Measurements from ENCODE around the gene PCSK6.

PCSK6 gene

GRCh38 chr15:101317336-101317872, 172.1 kb downstream of the PCSK6 start:
- H3K27me3 ChIP-seq (ENCODE audit: control insufficient read depth, insufficient read depth, low read length): peaks cover 8% of the 10 kb centered on the region
- H3K36me3 ChIP-seq (ENCODE audit: control insufficient read depth, low read depth, low read length): no peaks in the 10 kb centered on the region

GRCh38 chr15:101316529-101316928, 173.0 kb downstream of the PCSK6 start:
- H3K27me3 ChIP-seq (ENCODE audit: control insufficient read depth, insufficient read depth, low read length): peaks cover 8% of the 10 kb centered on the region
- H3K36me3 ChIP-seq (ENCODE audit: control insufficient read depth, low read depth, low read length): no peaks in the 10 kb centered on the region
- no peaks in the 10 kb centered on the region for H3K4me1 ChIP-seq (ENCODE audit: control insufficient read depth, low read depth, low read length)
- no peak overlapping the region for H3K9ac ChIP-seq (ENCODE audit: low read length)
- no peak overlapping the region for H3K27ac ChIP-seq (ENCODE audit: low read length)
- no peak overlapping the region for H3K4me3 ChIP-seq (ENCODE audit: low read length)
- H3K9me3 ChIP-seq (ENCODE audit: control insufficient read depth, low read depth, low read length): no peaks in the 10 kb centered on the region

More at GRCh38 chr15:101317336-101317872, 172.1 kb downstream of the PCSK6 start:
- H3K27ac ChIP-seq (ENCODE audit: low read length): no peak overlapping the region
- no peaks in the 10 kb centered on the region for H3K4me1 ChIP-seq (ENCODE audit: control insufficient read depth, low read depth, low read length)
- no peaks in the 10 kb centered on the region for H3K9me3 ChIP-seq (ENCODE audit: control insufficient read depth, low read depth, low read length)
- H3K9ac ChIP-seq (ENCODE audit: low read length): no peak overlapping the region
- no peak overlapping the region for H3K4me3 ChIP-seq (ENCODE audit: low read length)

DNA sequence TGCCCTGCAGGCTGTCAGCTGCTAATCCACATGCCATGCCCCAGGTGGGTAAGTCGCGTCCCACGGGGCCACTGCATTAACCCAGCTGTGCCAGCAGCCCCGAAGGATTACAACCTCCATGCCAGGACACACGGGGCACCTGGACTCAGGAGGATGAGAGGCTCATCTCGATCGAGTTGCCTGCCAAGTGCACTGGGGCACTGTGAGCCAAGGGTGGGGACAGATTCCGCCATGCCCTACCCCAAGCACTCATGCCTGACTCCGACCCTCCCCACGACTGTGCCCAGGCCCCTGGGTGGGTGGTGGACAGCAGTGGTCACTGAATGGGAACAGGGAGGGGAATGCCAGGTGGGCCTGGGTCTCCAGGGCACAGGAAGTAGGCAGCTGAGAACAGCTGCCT, 173.8 kb downstream of the PCSK6 start:
- no peak overlapping the region for H3K27ac ChIP-seq (ENCODE audit: low read length)
- H3K36me3 ChIP-seq (ENCODE audit: control insufficient read depth, low read depth, low read length): no peaks in the 10 kb centered on the region
- H3K4me1 ChIP-seq (ENCODE audit: control insufficient read depth, low read depth, low read length): no peaks in the 10 kb centered on the region
- H3K9ac ChIP-seq (ENCODE audit: low read length): no peak overlapping the region
- peaks cover 5% of the 10 kb centered on the region for H3K27me3 ChIP-seq (ENCODE audit: control insufficient read depth, insufficient read depth, low read length)
- H3K9me3 ChIP-seq (ENCODE audit: control insufficient read depth, low read depth, low read length): no peaks in the 10 kb centered on the region
- no peak overlapping the region for H3K4me3 ChIP-seq (ENCODE audit: low read length)

DNA sequence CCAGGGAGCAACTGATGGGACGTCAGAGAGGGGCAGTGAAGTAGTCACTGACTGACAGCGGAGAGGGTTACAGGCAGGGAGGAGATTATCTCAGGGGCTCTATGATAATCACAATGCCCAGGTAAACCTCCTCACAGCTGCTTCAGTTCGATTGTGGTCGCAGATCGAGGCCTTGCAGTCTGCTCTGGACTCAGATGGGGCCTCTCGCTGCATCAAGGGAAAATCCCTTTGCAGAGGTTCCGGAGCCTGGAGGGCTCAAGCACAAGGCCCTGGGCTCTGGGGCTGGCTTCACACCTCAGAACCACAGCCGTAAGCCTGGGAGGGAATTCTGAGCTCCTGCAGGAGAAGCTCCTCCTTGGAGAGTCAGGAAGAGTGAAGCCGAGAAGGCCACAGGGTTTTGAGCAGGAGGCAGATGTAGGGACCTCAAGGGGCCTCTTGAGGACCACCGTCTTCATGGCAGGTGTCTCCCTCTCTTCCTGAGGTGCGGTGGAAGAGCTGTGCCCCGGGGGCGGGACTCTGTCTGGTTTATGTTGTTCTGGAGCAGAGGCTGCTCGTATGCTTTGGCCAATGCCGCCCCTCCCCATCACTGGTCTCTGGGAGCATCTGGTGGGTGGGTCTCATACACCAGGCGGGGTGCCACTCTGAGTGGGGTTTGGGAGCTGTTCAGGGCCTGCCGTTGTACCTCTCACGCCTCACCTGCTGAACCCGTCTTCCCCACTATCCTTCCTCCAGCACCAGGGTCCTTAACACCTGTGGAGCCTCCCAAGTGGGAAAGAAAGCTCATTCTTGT, 175.0 kb downstream of the PCSK6 start:
- no peak overlapping the region for H3K27ac ChIP-seq (ENCODE audit: low read length)
- H3K4me3 ChIP-seq (ENCODE audit: low read length): no peak overlapping the region
- no peaks in the 10 kb centered on the region for H3K4me1 ChIP-seq (ENCODE audit: control insufficient read depth, low read depth, low read length)
- H3K9ac ChIP-seq (ENCODE audit: low read length): no peak overlapping the region
- no peaks in the 10 kb centered on the region for H3K9me3 ChIP-seq (ENCODE audit: control insufficient read depth, low read depth, low read length)
- H3K36me3 ChIP-seq (ENCODE audit: control insufficient read depth, low read depth, low read length): no peaks in the 10 kb centered on the region
- H3K27me3 ChIP-seq (ENCODE audit: control insufficient read depth, insufficient read depth, low read length): no peaks in the 10 kb centered on the region

- Histone ChIP-seq H3K9me3 (ENCODE audit: control insufficient read depth, low read depth, low read length) (no peaks in the 10 kb centered on the region), H3K4me1 (ENCODE audit: control insufficient read depth, low read depth, low read length) (no peaks in the 10 kb centered on the region), H3K9ac (ENCODE audit: low read length) (no peak overlapping the region), H3K27ac (ENCODE audit: low read length) (no peak overlapping the region), H3K4me3 (ENCODE audit: low read length) (no peak overlapping the region), H3K36me3 (ENCODE audit: control insufficient read depth, low read depth, low read length) (no peaks in the 10 kb centered on the region), H3K27me3 (ENCODE audit: control insufficient read depth, insufficient read depth, low read length) (no peaks in the 10 kb centered on the region)
Observed at GRCh38 chr15:101313041-101313761, 176.3 kb downstream of the PCSK6 start.

DNA sequence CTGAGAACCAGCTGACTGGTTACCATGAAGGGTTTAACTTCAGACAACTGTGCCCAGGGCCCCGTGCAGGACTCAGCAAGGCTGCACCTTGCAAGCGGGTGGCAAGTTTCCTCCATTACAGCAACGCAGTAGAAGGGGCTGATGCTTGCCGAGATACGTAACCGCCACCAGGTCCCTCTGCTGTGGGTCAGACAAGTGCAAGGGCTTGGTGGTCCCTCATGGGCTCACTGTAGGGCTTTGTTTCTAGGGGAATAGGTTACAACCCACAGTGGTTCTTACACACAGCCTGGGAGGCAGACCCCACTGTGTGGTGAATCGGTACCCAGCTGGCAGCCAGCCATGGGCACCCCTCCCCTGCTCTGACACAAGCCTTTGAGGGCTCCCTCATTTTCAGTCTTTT, 179.0 kb downstream of the PCSK6 start:
- Histone ChIP-seq H3K9me3 (ENCODE audit: control insufficient read depth, low read depth, low read length) (no peaks in the 10 kb centered on the region), H3K36me3 (ENCODE audit: control insufficient read depth, low read depth, low read length) (no peaks in the 10 kb centered on the region), H3K27ac (ENCODE audit: low read length) (no peak overlapping the region), H3K9ac (ENCODE audit: low read length) (no peak overlapping the region), H3K4me1 (ENCODE audit: control insufficient read depth, low read depth, low read length) (no peaks in the 10 kb centered on the region), H3K27me3 (ENCODE audit: control insufficient read depth, insufficient read depth, low read length) (no peaks in the 10 kb centered on the region), H3K4me3 (ENCODE audit: low read length) (no peak overlapping the region)

DNA sequence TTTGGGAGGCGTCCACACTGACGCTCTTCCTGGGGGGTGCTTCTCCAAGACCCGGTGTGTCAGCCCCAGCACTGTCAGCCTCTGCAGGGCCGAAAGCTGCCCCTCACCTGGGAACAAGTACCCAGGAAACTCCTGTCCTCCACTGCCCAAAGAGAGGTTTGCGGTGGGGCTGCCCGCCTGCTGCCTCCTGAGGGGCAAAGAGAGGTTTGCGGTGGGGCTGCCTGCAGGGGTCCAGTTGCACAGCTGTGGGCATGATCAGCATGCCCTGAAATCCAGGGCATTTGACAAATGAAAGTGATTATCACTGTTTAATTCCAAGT, 179.4 kb downstream of the PCSK6 start:
- no peak overlapping the region for H3K9ac ChIP-seq (ENCODE audit: low read length)
- H3K27me3 ChIP-seq (ENCODE audit: control insufficient read depth, insufficient read depth, low read length): no peaks in the 10 kb centered on the region
- no peaks in the 10 kb centered on the region for H3K4me1 ChIP-seq (ENCODE audit: control insufficient read depth, low read depth, low read length)
- H3K36me3 ChIP-seq (ENCODE audit: control insufficient read depth, low read depth, low read length): no peaks in the 10 kb centered on the region
- no peak overlapping the region for H3K4me3 ChIP-seq (ENCODE audit: low read length)
- H3K9me3 ChIP-seq (ENCODE audit: control insufficient read depth, low read depth, low read length): no peaks in the 10 kb centered on the region
- H3K27ac ChIP-seq (ENCODE audit: low read length): no peak overlapping the region

DNA sequence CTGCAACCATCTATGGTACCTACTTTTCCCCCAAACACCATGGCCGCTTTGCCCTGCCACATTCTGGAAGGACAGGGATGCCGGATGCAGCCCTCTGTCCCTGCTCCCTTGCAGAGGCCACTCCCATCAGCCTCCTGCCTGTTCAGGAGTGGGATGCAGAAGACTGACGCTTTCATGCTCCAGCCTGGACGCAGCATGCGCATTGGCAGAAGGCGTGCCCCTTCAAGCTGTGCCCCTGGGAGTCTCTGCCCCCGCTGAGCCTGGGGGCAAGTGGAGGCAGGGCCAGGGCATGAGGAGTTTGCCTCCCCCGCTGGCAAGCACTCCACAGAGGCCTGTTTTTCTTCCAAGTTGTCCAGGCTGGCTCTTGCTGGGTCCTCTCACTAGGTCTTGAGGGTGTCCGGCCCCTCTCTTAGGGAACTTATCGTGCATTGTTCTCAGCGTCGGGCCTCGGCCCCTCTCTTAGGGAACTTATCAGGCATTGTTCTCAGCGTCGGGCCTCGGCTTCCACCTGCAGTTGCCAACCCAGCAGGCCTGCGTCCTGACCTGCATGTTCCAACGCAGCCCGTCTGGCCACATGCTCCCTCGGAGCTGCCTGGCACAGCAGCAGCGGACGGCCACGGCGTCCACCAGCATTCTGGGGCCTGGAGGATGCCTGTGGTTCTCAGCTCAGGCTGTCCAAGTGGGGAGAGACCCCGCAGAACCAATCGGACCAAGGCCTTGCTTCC, 179.9 kb downstream of the PCSK6 start:
- Histone ChIP-seq H3K9me3 (ENCODE audit: control insufficient read depth, low read depth, low read length) (no peaks in the 10 kb centered on the region), H3K4me1 (ENCODE audit: control insufficient read depth, low read depth, low read length) (no peaks in the 10 kb centered on the region), H3K36me3 (ENCODE audit: control insufficient read depth, low read depth, low read length) (no peaks in the 10 kb centered on the region), H3K27ac (ENCODE audit: low read length) (no peak overlapping the region), H3K27me3 (ENCODE audit: control insufficient read depth, insufficient read depth, low read length) (no peaks in the 10 kb centered on the region), H3K4me3 (ENCODE audit: low read length) (no peak overlapping the region), H3K9ac (ENCODE audit: low read length) (no peak overlapping the region)

DNA sequence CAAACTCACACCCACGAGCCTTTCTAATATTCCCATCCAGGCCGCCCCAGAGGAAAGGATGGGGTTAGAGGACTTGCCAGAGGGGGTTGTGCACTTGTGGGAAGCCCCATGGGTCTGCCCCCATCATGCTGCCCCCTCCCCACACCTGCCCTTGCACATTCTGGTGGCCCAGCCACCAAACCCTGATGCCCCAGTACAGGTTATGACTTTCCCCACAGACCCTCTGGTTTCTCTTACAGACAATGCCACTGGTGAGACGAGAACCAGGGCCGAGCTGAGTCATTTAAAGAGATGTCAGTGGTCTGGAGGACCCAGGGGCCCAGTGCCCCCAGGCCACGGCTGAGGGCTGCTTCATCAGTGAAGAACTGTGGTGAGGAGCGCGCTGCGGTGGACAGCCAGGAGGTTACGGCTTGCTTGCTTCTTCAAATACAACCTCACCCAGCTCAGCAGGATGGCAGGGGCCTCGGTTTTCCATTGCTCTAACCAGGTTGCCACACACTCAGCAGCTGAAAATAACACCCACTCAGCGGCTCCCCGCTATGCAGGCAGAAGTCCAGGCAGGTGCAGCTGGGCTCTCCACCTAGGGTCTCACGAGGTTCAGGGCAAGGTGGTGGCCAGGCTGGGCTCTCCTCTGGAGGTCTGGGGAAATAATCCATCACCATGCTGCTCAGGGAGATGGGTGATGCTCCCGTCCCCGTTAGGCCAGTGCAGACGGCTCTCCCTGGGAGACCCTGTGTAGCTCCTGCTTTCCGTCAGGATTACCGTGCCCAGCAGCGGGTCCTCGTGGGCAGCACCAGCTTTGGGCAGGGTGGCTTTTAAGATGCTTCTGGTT, 180.7 kb downstream of the PCSK6 start:
- Histone ChIP-seq H3K27ac (ENCODE audit: low read length) (no peak overlapping the region), H3K9me3 (ENCODE audit: control insufficient read depth, low read depth, low read length) (no peaks in the 10 kb centered on the region)

GRCh38 chr15:101307897-101308603, 181.5 kb downstream of the PCSK6 start:
- H3K27me3 ChIP-seq (ENCODE audit: control insufficient read depth, insufficient read depth, low read length): no peaks in the 10 kb centered on the region
- H3K36me3 ChIP-seq (ENCODE audit: control insufficient read depth, low read depth, low read length): no peaks in the 10 kb centered on the region
- no peaks in the 10 kb centered on the region for H3K9me3 ChIP-seq (ENCODE audit: control insufficient read depth, low read depth, low read length)
- H3K4me3 ChIP-seq (ENCODE audit: low read length): no peak overlapping the region
- H3K4me1 ChIP-seq (ENCODE audit: control insufficient read depth, low read depth, low read length): no peaks in the 10 kb centered on the region
- no peak overlapping the region for H3K9ac ChIP-seq (ENCODE audit: low read length)
- no peak overlapping the region for H3K27ac ChIP-seq (ENCODE audit: low read length)

More for the DNA sequence above, 180.7 kb downstream of the PCSK6 start:
- Histone ChIP-seq H3K36me3 (ENCODE audit: control insufficient read depth, low read depth, low read length) (no peaks in the 10 kb centered on the region), H3K4me1 (ENCODE audit: control insufficient read depth, low read depth, low read length) (no peaks in the 10 kb centered on the region), H3K4me3 (ENCODE audit: low read length) (no peak overlapping the region), H3K27me3 (ENCODE audit: control insufficient read depth, insufficient read depth, low read length) (no peaks in the 10 kb centered on the region), H3K9ac (ENCODE audit: low read length) (no peak overlapping the region)
